WTC11 (cell line): ENCODE results near the gene APOLD1. TPM values are rescaled to one million over a fixed set of nuclear protein-coding genes. Genes with fewer than 3 reads are reported as not detected.

Experiments
- ATAC-seq: fragments of 200-7000 bp; cut with Tn5 transposase; 2 replicates; pipeline ENCODE4 v1.10.0; 2021; ENCODE audit warnings: mild to moderate bottlenecking, moderate library complexity
- CTCF ChIA-PET: fragments of 300-600 bp; sonication (Branson Sonifier 250); formaldehyde crosslinking; loops from one replicate; lab custom pipeline; 2021; ENCODE audit warnings: antibody characterized with exemption; lab: Charles Lee
- POLR2A ChIA-PET: fragments of 350-600 bp; sonication (Branson Sonifier 250); formaldehyde crosslinking; loops from one replicate; lab custom pipeline; 2021; ENCODE audit warnings: antibody characterized with exemption; lab: Charles Lee
- DNase-seq: peaks from one replicate; pipeline ENCODE4 v3.0.0; 2021; ENCODE audit warnings: low spot score
- H3K27ac Mint-ChIP-seq: 2 replicates; pipeline ENCODE4 v1.8.0; 2021; ENCODE audit warnings: mixed read lengths
- H3K27me3 Mint-ChIP-seq: 2 replicates; pipeline ENCODE4 v1.8.0; 2021; ENCODE audit warnings: low read depth, mild to moderate bottlenecking, moderate library complexity, mixed read lengths
- H3K36me3 Mint-ChIP-seq: 2 replicates; pipeline ENCODE4 v1.8.0; 2021; ENCODE audit warnings: mixed read lengths
- H3K4me1 Mint-ChIP-seq: 2 replicates; pipeline ENCODE4 v1.8.0; 2022; ENCODE audit warnings: mixed read lengths
- H3K4me3 Mint-ChIP-seq: 2 replicates; pipeline ENCODE4 v1.8.0; 2021; ENCODE audit warnings: mild to moderate bottlenecking, moderate library complexity, mixed read lengths
- H3K9me3 Mint-ChIP-seq: 2 replicates; pipeline ENCODE4 v1.8.0; 2021; ENCODE audit warnings: mixed read lengths
- CREM ChIP-seq: sonication (generic); formaldehyde crosslinking; IDR thresholded peaks from 2 replicates; pipeline ENCODE4 v1.8.1; 2022; ENCODE audit warnings: mild to moderate bottlenecking, missing genetic modification reagents, moderate library complexity
- HMGA2 ChIP-seq: fragments of 250-450 bp; sonication (Bioruptor Pico); IDR thresholded peaks from 2 replicates; pipeline ENCODE4 v1.4.0; 2021; ENCODE audit warnings: mild to moderate bottlenecking, moderate library complexity
- MXD4 ChIP-seq: fragments of 250-450 bp; sonication (Bioruptor Pico); IDR thresholded peaks from 2 replicates; pipeline ENCODE4 v1.8.0; 2021; ENCODE audit warnings: mild to moderate bottlenecking, moderate library complexity, borderline replicate concordance
- NFYB ChIP-seq: sonication (generic); formaldehyde crosslinking; conservative IDR thresholded peaks from 2 replicates; pipeline ENCODE4 v1.8.0; 2022; ENCODE audit warnings: low read depth, missing genetic modification reagents
- NR2C2 ChIP-seq: sonication (generic); formaldehyde crosslinking; IDR thresholded peaks from 2 replicates; pipeline ENCODE4 v1.8.0; 2022; ENCODE audit warnings: mild to moderate bottlenecking, missing genetic modification reagents
- NR3C1 ChIP-seq: sonication (generic); formaldehyde crosslinking; conservative IDR thresholded peaks from 2 replicates; pipeline ENCODE4 v1.8.1; 2023; ENCODE audit warnings: low read depth, mild to moderate bottlenecking, missing genetic modification reagents
- OVOL2 ChIP-seq: fragments of 250-450 bp; sonication (Bioruptor Pico); IDR thresholded peaks from 2 replicates; pipeline ENCODE4 v1.9.0; 2021; ENCODE audit warnings: mild to moderate bottlenecking, borderline replicate concordance
- RELA ChIP-seq: sonication (generic); formaldehyde crosslinking; IDR thresholded peaks from 2 replicates; pipeline ENCODE4 v1.8.1; 2022; ENCODE audit warnings: missing genetic modification reagents, mild to moderate bottlenecking, borderline replicate concordance
- SMAD3 ChIP-seq: sonication (generic); formaldehyde crosslinking; IDR thresholded peaks from 2 replicates; pipeline ENCODE4 v1.8.0; 2022; ENCODE audit warnings: missing genetic modification reagents, mild to moderate bottlenecking, borderline replicate concordance
- SP1 ChIP-seq: sonication (generic); formaldehyde crosslinking; conservative IDR thresholded peaks from 2 replicates; pipeline ENCODE4 v1.8.1; 2022; ENCODE audit warnings: missing genetic modification reagents
- TEAD4 ChIP-seq: sonication (generic); formaldehyde crosslinking; IDR thresholded peaks from 2 replicates; pipeline ENCODE4 v1.8.0; 2022; ENCODE audit warnings: mild to moderate bottlenecking, missing genetic modification reagents
- TP53 ChIP-seq: sonication (generic); formaldehyde crosslinking; IDR thresholded peaks from 2 replicates; pipeline ENCODE4 v1.8.1; 2023; ENCODE audit warnings: mild to moderate bottlenecking, missing genetic modification reagents
- total RNA-seq: library from RNA; stranded (reverse); gene quantifications from 3 replicates; pipeline ENCODE4 v1.2.3, GENCODE V29; 2021
- TF ChIP-seq, protein P1 (sequence below): sonication (generic); formaldehyde crosslinking; IDR thresholded peaks from 2 replicates; pipeline ENCODE4 v1.8.0; 2023; ENCODE audit warnings: missing genetic modification reagents, mild to moderate bottlenecking, borderline replicate concordance
- TF ChIP-seq, protein P2 (sequence below): sonication (generic); formaldehyde crosslinking; IDR thresholded peaks from 2 replicates; pipeline ENCODE4 v1.8.0; 2023; ENCODE audit warnings: mild to moderate bottlenecking, missing genetic modification reagents
- TF ChIP-seq, protein P3 (sequence below): sonication (generic); formaldehyde crosslinking; IDR thresholded peaks from 2 replicates; pipeline ENCODE4 v1.8.0; 2022; ENCODE audit warnings: mild to moderate bottlenecking, missing genetic modification reagents
- TF ChIP-seq, protein P4 (sequence below): fragments of 250-450 bp; sonication (Bioruptor Pico); IDR thresholded peaks from 2 replicates; pipeline ENCODE4 v1.9.0; 2021; ENCODE audit warnings: mild to moderate bottlenecking
- TF ChIP-seq, protein P5 (sequence below): fragments of 250-450 bp; sonication (Bioruptor Pico); IDR thresholded peaks from 2 replicates; pipeline ENCODE4 v1.9.0; 2021; ENCODE audit warnings: mild to moderate bottlenecking
- TF ChIP-seq, protein P6 (sequence below): sonication (generic); formaldehyde crosslinking; IDR thresholded peaks from 2 replicates; pipeline ENCODE4 v1.8.1; 2023; ENCODE audit warnings: mild to moderate bottlenecking, missing genetic modification reagents
- TF ChIP-seq, protein P7 (sequence below): sonication (generic); formaldehyde crosslinking; IDR thresholded peaks from 2 replicates; pipeline ENCODE4 v1.8.0; 2022; ENCODE audit warnings: mild to moderate bottlenecking, missing genetic modification reagents

The APOLD1 gene
- total RNA-seq, 1 experiment from 2014 or later = 0.44 TPM

DNA sequence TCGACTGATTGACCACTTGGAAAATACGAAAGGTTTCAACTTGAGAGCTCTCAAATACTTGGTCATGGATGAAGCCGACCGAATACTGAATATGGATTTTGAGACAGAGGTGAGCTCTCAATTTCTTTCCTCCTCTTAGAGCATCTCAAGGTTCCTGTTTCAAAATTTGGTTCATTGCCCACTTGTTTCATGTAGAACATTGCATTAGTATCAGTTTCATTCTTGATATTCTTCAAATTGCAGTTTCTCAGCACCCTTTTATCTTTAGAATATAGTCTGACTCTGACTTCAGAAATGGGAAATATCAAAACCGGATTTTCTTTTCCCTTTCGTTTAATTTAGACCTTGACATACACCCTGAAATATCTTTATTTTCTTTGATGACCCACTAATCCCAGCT is 36.5 kb downstream of the APOLD1 start (continued):
- TF ChIP-seq, protein P1, sequence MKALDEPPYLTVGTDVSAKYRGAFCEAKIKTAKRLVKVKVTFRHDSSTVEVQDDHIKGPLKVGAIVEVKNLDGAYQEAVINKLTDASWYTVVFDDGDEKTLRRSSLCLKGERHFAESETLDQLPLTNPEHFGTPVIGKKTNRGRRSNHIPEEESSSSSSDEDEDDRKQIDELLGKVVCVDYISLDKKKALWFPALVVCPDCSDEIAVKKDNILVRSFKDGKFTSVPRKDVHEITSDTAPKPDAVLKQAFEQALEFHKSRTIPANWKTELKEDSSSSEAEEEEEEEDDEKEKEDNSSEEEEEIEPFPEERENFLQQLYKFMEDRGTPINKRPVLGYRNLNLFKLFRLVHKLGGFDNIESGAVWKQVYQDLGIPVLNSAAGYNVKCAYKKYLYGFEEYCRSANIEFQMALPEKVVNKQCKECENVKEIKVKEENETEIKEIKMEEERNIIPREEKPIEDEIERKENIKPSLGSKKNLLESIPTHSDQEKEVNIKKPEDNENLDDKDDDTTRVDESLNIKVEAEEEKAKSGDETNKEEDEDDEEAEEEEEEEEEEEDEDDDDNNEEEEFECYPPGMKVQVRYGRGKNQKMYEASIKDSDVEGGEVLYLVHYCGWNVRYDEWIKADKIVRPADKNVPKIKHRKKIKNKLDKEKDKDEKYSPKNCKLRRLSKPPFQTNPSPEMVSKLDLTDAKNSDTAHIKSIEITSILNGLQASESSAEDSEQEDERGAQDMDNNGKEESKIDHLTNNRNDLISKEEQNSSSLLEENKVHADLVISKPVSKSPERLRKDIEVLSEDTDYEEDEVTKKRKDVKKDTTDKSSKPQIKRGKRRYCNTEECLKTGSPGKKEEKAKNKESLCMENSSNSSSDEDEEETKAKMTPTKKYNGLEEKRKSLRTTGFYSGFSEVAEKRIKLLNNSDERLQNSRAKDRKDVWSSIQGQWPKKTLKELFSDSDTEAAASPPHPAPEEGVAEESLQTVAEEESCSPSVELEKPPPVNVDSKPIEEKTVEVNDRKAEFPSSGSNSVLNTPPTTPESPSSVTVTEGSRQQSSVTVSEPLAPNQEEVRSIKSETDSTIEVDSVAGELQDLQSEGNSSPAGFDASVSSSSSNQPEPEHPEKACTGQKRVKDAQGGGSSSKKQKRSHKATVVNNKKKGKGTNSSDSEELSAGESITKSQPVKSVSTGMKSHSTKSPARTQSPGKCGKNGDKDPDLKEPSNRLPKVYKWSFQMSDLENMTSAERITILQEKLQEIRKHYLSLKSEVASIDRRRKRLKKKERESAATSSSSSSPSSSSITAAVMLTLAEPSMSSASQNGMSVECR (CRISPR knock-in tag) = no peak
- TF ChIP-seq, protein P2, sequence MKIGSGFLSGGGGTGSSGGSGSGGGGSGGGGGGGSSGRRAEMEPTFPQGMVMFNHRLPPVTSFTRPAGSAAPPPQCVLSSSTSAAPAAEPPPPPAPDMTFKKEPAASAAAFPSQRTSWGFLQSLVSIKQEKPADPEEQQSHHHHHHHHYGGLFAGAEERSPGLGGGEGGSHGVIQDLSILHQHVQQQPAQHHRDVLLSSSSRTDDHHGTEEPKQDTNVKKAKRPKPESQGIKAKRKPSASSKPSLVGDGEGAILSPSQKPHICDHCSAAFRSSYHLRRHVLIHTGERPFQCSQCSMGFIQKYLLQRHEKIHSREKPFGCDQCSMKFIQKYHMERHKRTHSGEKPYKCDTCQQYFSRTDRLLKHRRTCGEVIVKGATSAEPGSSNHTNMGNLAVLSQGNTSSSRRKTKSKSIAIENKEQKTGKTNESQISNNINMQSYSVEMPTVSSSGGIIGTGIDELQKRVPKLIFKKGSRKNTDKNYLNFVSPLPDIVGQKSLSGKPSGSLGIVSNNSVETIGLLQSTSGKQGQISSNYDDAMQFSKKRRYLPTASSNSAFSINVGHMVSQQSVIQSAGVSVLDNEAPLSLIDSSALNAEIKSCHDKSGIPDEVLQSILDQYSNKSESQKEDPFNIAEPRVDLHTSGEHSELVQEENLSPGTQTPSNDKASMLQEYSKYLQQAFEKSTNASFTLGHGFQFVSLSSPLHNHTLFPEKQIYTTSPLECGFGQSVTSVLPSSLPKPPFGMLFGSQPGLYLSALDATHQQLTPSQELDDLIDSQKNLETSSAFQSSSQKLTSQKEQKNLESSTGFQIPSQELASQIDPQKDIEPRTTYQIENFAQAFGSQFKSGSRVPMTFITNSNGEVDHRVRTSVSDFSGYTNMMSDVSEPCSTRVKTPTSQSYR (CRISPR knock-in tag) = no peak
- no peak for TF ChIP-seq NFYB
- TF ChIP-seq, protein P3, sequence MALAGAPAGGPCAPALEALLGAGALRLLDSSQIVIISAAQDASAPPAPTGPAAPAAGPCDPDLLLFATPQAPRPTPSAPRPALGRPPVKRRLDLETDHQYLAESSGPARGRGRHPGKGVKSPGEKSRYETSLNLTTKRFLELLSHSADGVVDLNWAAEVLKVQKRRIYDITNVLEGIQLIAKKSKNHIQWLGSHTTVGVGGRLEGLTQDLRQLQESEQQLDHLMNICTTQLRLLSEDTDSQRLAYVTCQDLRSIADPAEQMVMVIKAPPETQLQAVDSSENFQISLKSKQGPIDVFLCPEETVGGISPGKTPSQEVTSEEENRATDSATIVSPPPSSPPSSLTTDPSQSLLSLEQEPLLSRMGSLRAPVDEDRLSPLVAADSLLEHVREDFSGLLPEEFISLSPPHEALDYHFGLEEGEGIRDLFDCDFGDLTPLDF = no peak
- TF ChIP-seq, protein P4, sequence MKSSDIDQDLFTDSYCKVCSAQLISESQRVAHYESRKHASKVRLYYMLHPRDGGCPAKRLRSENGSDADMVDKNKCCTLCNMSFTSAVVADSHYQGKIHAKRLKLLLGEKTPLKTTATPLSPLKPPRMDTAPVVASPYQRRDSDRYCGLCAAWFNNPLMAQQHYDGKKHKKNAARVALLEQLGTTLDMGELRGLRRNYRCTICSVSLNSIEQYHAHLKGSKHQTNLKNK (CRISPR knock-in tag) = no peak
- TF ChIP-seq, protein P5, sequence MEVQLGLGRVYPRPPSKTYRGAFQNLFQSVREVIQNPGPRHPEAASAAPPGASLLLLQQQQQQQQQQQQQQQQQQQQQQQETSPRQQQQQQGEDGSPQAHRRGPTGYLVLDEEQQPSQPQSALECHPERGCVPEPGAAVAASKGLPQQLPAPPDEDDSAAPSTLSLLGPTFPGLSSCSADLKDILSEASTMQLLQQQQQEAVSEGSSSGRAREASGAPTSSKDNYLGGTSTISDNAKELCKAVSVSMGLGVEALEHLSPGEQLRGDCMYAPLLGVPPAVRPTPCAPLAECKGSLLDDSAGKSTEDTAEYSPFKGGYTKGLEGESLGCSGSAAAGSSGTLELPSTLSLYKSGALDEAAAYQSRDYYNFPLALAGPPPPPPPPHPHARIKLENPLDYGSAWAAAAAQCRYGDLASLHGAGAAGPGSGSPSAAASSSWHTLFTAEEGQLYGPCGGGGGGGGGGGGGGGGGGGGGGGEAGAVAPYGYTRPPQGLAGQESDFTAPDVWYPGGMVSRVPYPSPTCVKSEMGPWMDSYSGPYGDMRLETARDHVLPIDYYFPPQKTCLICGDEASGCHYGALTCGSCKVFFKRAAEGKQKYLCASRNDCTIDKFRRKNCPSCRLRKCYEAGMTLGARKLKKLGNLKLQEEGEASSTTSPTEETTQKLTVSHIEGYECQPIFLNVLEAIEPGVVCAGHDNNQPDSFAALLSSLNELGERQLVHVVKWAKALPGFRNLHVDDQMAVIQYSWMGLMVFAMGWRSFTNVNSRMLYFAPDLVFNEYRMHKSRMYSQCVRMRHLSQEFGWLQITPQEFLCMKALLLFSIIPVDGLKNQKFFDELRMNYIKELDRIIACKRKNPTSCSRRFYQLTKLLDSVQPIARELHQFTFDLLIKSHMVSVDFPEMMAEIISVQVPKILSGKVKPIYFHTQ (CRISPR knock-in tag) = no peak

DNA sequence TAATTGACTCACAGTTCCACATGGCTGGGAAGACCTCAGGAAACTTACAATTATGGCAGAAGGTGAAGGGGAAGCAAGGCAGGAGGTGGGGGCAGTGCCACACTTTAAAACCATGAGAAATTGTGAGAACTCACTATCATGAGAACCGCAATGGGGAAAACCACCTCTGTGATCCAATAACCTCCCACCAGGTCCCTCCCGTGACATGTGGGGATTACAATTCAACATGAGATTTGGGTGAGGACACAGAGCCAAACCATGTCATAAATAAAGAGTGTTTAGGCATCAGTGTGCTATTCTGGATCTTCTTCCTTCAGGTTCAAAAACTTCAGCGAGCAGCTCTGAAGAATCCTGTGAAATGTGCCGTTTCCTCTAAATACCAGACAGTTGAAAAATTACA is 37.4 kb downstream of the APOLD1 start:
- no peaks in the 10 kb centered on the region for H3K27me3 Mint-ChIP-seq
- H3K36me3 Mint-ChIP-seq = peaks cover 75% of the 10 kb centered on the region
- ATAC-seq = no peak
- CTCF ChIA-PET = interaction anchor here (0.9 to 1.1 kb wide), 2 partner anchors 10 to 14 kb away, joined by 3 read pairs; partner anchors contain the start of gene DDX47
- POLR2A ChIA-PET = interaction anchor here (0.6 kb wide), 1 partner anchor 54 kb away, joined by 3 read pairs; no protein-coding TSS in a partner anchor
- DNase-seq = no peak
- H3K4me3 Mint-ChIP-seq = no peak overlapping the region
- no peaks in the 10 kb centered on the region for H3K4me1 Mint-ChIP-seq
- no peak overlapping the region for H3K27ac Mint-ChIP-seq
- no peaks in the 10 kb centered on the region for H3K9me3 Mint-ChIP-seq
- TF ChIP-seq OVOL2 (no peak), HMGA2 (CRISPR knock-in tag) (no peak), NR2C2 (CRISPR knock-in tag) (no peak), CREM (CRISPR knock-in tag) (no peak), SMAD3 (CRISPR knock-in tag) (no peak), RELA (CRISPR knock-in tag) (no peak), TEAD4 (no peak), TP53 (CRISPR knock-in tag) (no peak), NR3C1 (CRISPR knock-in tag) (no peak), SP1 (CRISPR knock-in tag) (no peak), MXD4 (CRISPR knock-in tag) (no peak)
- TF ChIP-seq, protein P6, sequence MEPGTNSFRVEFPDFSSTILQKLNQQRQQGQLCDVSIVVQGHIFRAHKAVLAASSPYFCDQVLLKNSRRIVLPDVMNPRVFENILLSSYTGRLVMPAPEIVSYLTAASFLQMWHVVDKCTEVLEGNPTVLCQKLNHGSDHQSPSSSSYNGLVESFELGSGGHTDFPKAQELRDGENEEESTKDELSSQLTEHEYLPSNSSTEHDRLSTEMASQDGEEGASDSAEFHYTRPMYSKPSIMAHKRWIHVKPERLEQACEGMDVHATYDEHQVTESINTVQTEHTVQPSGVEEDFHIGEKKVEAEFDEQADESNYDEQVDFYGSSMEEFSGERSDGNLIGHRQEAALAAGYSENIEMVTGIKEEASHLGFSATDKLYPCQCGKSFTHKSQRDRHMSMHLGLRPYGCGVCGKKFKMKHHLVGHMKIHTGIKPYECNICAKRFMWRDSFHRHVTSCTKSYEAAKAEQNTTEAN = no peak
- TF ChIP-seq, protein P7, sequence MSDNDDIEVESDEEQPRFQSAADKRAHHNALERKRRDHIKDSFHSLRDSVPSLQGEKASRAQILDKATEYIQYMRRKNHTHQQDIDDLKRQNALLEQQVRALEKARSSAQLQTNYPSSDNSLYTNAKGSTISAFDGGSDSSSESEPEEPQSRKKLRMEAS (CRISPR knock-in tag) = no peak
- TF ChIP-seq, protein P1 (CRISPR knock-in tag) = no peak
